ENCODE data around the gene ALDH1L1.

DNA sequence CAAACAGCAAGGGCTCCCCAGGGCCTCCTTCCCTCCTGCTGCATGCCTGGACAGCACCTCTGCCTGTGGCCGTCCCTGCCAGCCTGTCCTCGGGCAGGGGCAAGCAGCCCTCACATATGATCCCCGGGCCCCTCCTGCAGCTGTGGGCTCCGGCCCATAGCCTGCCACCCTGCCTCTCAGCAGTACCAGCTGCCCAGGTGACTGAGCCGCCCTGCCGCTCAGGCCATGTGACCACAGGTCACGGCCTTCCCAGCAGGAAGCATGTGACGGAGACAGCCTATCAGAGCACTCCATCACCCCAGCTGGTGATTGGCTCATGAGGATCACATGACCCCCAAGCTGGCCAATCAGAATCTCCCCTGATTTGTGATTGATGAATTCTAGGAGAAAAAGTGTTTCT, 23.9 kb downstream of the ALDH1L1 start:
- TF ChIP-seq POLR2AphosphoS5 (IDR thresholded peaks at IDR 0.05; ENCODE audit: low read depth, low read length) (no peak), SIN3A (IDR thresholded peaks at IDR 0.05; ENCODE audit: borderline replicate concordance, insufficient read depth, low read length) (no peak)

Data from PFSK-1 (cell line).